Cardiac muscle cell (in vitro differentiated cells and primary cell): Measurements from ENCODE around the gene SSBP3. TPM values are rescaled to one million over a fixed set of nuclear protein-coding genes. Genes with fewer than 3 reads are reported as not detected.
A peak's percentile ranks its signal among the peaks of the same experiment; 100 is the strongest.

Source experiments
- DNase-seq, 2 donors: peaks; one replicate each; pipeline versions ENCODE4 v3.0.0 to v3.0.0-alpha.2; 2010 to 2017; ENCODE audit warnings: low read depth in 1 of 2, low spot score in 1 of 2
- H3K27ac ChIP-seq: fragments of 200-600 bp; sonication (generic); 2 replicates; pipeline ENCODE4 v1.5.1; 2016
- H3K27me3 ChIP-seq: fragments of 200-600 bp; sonication (generic); 2 replicates; pipeline ENCODE4 v1.6.0; 2016; ENCODE audit warnings: control low read depth
- H3K36me3 ChIP-seq: fragments of 200-600 bp; sonication (generic); 2 replicates; pipeline ENCODE4 v1.5.1; 2016; ENCODE audit warnings: control low read depth
- H3K4me1 ChIP-seq: fragments of 200-600 bp; sonication (generic); 2 replicates; pipeline ENCODE4 v1.8.1; 2017; ENCODE audit warnings: low read depth, mild to moderate bottlenecking, mixed run types
- H3K4me3 ChIP-seq: fragments of 200-600 bp; sonication (generic); 2 replicates; pipeline ENCODE4 v1.5.1; 2016; ENCODE audit warnings: mild to moderate bottlenecking
- H3K9me3 ChIP-seq: fragments of 200-600 bp; sonication (generic); 2 replicates; pipeline ENCODE4 v1.5.1; 2017; ENCODE audit warnings: low read depth, mild to moderate bottlenecking, control low read depth
- polyA plus RNA-seq: library from polyadenylated mRNA; unstranded; fragments of >200 nt; fragmentation: Nextera tagmentation; extraction: Ambion mirVana; gene quantifications from 2 replicates; pipeline ENCODE4 v1.2.1, GENCODE V29; 2016
- total RNA-seq: library from RNA; depleted of rRNA; stranded (reverse); fragments of >200 nt; gene quantifications from 2 replicates; pipeline ENCODE4 v1.2.3, GENCODE V29; 2016
- TF ChIP-seq, protein P1 (sequence below): IDR thresholded peaks from 2 replicates; pipeline ENCODE4 v1.5.1; 2012; ENCODE audit warnings: low read depth, mild to moderate bottlenecking, low read length

The SSBP3 gene
- total and polyA plus RNA-seq, 2 experiments from 2014 or later: 40.2 to 81.0 TPM

DNA sequence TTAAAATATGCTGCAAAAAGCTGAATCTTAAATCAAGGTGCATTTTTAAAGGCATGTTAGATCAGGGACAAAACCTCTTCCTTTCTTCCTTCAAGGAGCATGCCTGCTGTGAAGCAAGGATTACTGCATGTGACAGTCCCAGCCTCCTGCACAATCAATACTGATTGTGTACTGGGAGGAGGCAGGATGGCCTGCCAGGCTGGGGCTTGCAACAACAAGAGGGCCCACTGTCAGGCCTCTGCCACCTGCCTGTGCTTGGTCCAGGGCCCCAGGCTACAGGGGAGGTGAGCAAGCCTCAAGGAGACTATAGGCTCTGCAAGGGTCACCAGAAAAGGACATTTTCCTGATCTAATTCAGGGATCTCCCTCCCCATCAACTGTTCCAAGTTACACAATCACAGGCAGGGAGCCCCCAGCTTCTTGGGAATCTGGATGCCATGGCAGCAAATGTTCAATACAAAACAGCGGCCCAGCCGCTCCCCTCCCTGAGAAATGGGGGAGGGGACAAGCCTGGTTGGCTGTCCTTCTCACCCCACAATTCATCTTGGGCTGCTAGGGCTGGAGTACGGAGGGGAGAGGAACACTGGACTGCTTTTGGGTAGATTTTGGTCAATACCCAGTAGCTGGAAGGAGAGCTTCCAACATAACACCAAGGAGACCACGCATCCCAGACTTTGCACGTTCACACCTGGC is 76.7 kb downstream of the SSBP3 start:
- no peak overlapping the region for H3K4me3 ChIP-seq
- peaks cover 80% of the 10 kb centered on the region for H3K4me1 ChIP-seq
- no peaks in the 10 kb centered on the region for H3K36me3 ChIP-seq
- no peak overlapping the region for H3K27ac ChIP-seq
- DNase-seq: no peak
- TF ChIP-seq, protein P1, sequence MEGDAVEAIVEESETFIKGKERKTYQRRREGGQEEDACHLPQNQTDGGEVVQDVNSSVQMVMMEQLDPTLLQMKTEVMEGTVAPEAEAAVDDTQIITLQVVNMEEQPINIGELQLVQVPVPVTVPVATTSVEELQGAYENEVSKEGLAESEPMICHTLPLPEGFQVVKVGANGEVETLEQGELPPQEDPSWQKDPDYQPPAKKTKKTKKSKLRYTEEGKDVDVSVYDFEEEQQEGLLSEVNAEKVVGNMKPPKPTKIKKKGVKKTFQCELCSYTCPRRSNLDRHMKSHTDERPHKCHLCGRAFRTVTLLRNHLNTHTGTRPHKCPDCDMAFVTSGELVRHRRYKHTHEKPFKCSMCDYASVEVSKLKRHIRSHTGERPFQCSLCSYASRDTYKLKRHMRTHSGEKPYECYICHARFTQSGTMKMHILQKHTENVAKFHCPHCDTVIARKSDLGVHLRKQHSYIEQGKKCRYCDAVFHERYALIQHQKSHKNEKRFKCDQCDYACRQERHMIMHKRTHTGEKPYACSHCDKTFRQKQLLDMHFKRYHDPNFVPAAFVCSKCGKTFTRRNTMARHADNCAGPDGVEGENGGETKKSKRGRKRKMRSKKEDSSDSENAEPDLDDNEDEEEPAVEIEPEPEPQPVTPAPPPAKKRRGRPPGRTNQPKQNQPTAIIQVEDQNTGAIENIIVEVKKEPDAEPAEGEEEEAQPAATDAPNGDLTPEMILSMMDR: no peak
- H3K9me3 ChIP-seq: no peaks in the 10 kb centered on the region
- H3K27me3 ChIP-seq: no peaks in the 10 kb centered on the region

DNA sequence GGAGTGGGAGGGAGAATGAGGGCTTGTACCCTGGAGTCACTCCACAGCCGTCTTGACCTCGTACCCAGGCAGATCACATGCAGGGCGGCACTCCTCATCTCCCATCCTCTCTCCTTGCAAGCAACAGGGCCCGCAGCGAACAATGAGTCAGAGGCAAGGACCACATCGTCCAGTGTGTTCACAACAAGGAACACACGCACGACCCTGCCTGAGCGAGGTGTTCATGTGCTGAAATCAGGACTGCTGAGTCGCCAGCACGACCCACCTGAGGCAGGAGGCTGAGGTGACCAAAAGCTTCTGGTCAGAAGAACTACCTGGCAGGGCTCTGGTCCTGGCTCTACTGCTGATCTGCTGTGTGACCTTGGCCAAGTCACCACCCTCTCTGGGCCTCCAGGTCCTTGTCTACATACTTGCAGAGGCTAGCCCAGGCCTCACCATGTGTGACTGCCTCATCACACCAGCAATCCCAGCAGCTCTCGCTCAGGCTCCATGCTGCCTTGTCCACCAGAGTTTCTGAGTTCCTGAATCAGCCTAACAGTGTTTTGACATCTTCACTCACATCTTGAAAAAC is 78.0 kb downstream of the SSBP3 start:
- no peaks in the 10 kb centered on the region for H3K27me3 ChIP-seq
- no peak for DNase-seq
- no peaks in the 10 kb centered on the region for H3K36me3 ChIP-seq
- no peaks in the 10 kb centered on the region for H3K9me3 ChIP-seq
- TF ChIP-seq, protein P1: no peak
- H3K4me3 ChIP-seq: no peak overlapping the region
- no peak overlapping the region for H3K27ac ChIP-seq
- H3K4me1 ChIP-seq: peaks cover 93% of the 10 kb centered on the region

GRCh38 chr1:54327386-54328065 is 78.7 kb downstream of the SSBP3 start:
- no peak for DNase-seq
- no peaks in the 10 kb centered on the region for H3K9me3 ChIP-seq
- H3K36me3 ChIP-seq: no peaks in the 10 kb centered on the region
- peak overlapping the region; percentile 44 for H3K27ac ChIP-seq
- no peak overlapping the region for H3K4me3 ChIP-seq
- H3K27me3 ChIP-seq: no peaks in the 10 kb centered on the region
- H3K4me1 ChIP-seq: peaks cover 94% of the 10 kb centered on the region
- TF ChIP-seq, protein P1: no peak

- TF ChIP-seq, protein P1: no peak
- H3K27me3 ChIP-seq: no peaks in the 10 kb centered on the region
- peaks cover 88% of the 10 kb centered on the region for H3K4me1 ChIP-seq
- DNase-seq: no peak
- no peak overlapping the region for H3K4me3 ChIP-seq
- H3K36me3 ChIP-seq: no peaks in the 10 kb centered on the region
- H3K9me3 ChIP-seq: no peaks in the 10 kb centered on the region
- peak overlapping the region; percentile 44 for H3K27ac ChIP-seq
Measured at GRCh38 chr1:54326543-54327385, 79.4 kb downstream of the SSBP3 start.

GRCh38 chr1:54325703-54326461 is 80.3 kb downstream of the SSBP3 start:
- H3K36me3 ChIP-seq: no peaks in the 10 kb centered on the region
- H3K27me3 ChIP-seq: no peaks in the 10 kb centered on the region
- peak overlapping the region; percentile 44 for H3K27ac ChIP-seq
- no peak overlapping the region for H3K4me3 ChIP-seq
- TF ChIP-seq, protein P1: no peak
- no peaks in the 10 kb centered on the region for H3K9me3 ChIP-seq
- H3K4me1 ChIP-seq: peaks cover 82% of the 10 kb centered on the region
- DNase-seq: no peak
